Muscle of arm (tissue), 12 donors: Measurements from ENCODE around the gene CRACDL. TPM values are rescaled to one million over a fixed set of nuclear protein-coding genes. Genes with fewer than 3 reads are reported as not detected.
"Not testable (repeated sequence)": the region's sequence is repeated elsewhere in the genome, so short reads cannot be mapped to it uniquely, and the experiment has no call there.

ENCODE experiments used
- DNase-seq: peaks from one replicate; pipeline ENCODE4 v3.0.0-alpha.2; 2013
- polyA plus RNA-seq, 12 donors: library from polyadenylated mRNA; unstranded; fragments of 120-200 nt; gene quantifications; one replicate each; pipeline ENCODE4 v1.2.1, GENCODE V29; 2013; ENCODE audit not compliant: insufficient read length in 12 of 12

The CRACDL gene
- polyA plus RNA-seq, 12 donors = 0.92 to 9.8 (median 1.8) TPM; not detected in 1

DNA sequence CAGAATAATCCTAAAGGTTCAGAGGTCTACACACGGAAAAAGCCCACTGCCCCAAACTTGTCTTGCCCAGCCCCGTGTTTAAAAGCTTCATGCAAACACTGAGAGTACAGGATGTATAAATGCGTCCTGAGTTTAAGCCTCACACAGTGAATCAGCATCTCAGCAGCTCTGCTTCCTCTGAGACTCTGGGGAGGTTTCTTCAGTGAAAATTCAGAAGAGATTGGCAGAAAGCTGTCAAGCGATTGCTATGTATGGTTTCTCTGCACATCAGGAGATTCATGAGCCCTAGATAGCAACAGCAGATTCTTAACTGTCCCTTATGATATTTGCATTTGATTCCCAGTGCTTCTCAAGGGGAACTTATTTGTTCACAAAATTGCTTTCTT lies 27.1 kb downstream of the CRACDL start:
- no peak for DNase-seq

GRCh38 chr2:98907966-98908905 lies 27.8 kb downstream of the CRACDL start:
- DNase-seq = no peak

DNA sequence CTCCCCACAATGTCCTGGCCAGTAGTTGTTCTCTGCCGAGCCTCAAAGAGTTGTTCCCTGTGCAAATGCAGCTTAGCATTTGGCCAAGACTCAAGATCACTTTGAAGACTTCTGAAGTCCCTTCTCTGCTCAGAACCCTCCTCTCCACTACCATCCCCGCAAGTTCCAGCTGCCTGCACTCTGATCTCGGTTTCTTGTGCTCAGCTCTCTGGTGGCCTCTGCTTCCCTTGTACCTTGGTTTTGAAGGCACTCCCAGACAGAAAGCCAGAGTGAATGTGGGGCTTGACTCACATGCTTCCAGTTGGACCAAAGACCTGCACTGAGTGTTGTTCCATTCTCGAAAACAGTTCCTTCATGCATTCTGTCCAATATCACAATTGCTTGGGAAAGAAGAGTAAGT lies 28.6 kb downstream of the CRACDL start:
- DNase-seq = no peak

- DNase-seq = no peak
Measured at GRCh38 chr2:98903767-98904485, 32.1 kb downstream of the CRACDL start.

DNA sequence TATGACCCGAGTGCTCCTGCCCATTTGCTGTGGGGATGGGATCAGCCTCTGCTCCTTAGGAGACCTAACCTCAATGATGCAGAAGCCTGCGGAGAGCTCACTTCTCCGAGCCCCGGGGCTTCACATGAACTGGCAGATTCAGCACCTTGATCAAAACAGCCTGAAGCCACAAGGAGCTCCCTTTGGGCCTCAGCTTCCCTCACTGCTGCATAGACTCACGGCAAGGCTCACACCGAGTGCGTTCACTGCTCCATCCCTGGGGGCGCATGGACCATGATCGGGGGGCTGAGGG lies 33.0 kb downstream of the CRACDL start:
- DNase-seq = no peak

GRCh38 chr2:98902209-98903063 lies 33.6 kb downstream of the CRACDL start:
- no peak for DNase-seq

- no peak for DNase-seq
Measured at GRCh38 chr2:98901702-98902101, 34.3 kb downstream of the CRACDL start.

- no peak for DNase-seq
Measured at GRCh38 chr2:98901291-98901690, 34.7 kb downstream of the CRACDL start.

DNA sequence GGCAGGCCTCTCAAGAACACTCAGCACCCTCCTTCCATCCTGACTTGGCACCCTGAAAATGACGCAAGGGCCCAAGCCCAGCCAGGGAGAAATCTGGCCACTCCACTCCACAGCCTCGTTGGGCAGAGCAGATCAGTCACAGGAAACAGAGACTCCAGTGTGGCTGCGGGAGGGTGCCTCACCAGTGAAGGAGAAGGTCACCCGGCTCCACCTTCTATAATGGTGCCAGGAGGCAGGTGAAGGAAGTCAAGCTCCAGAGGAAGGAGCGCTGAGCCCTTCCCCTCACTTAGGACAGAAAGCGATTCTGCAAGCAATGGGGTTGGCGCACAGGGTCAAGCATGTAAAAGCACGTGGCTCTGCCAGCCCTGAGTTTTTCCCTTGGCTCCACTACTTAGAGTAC lies 35.3 kb downstream of the CRACDL start:
- DNase-seq = no peak

DNA sequence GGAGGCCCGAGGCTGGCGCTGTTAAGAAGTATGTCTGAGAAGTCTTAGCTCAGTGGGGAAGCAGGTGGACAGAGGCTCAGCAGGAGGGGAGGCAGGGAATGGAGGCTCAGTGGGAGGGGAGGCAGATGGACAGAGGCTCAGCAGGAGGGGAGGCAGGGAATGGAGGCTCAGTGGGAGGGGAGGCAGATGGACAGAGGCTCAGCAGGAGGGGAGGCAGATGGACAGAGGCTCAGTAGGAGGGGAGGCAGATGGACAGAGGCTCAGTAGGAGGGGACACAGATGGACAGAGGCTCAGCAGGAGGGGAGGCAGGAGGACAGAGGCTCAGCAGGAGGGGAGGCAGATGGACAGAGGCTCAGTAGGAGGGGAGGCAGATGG lies 36.3 kb downstream of the CRACDL start:
- not testable (repeated sequence) for DNase-seq

DNA sequence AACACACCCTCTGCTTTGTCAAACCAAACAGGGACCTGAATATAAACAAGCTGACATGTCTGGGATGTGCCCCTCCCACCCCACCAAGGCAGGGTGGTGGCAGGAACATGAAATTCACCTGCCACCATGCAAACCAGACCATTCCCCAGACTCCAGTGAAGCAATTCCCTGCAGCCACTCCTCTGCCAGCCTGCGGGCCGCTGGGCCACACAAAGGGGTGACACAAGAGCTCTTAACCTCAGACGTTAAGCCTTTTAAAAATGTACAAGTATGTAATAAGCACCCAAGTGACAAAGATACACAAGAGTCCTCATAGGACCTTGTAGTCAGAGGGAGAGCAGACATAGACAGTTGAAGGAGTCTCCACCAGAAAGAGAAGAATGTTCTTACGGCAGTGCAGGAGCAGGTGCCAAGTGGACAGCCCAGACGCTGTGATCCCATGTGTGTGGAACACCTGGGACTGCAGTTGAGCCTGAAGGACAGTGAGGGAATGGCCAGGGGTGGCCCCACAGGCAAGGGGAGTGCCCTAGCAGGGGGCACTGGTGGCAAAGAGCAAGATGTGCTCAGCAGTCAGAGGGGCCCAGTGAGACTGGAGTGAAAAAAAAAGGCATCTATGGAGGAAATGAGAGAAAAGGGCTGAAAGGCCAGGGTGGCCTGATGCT lies 36.9 kb downstream of the CRACDL start:
- DNase-seq = no peak

GRCh38 chr2:98898423-98898841 lies 37.6 kb downstream of the CRACDL start:
- no peak for DNase-seq

GRCh38 chr2:98897746-98898145 lies 38.3 kb downstream of the CRACDL start:
- DNase-seq = no peak

GRCh38 chr2:98896944-98897343 lies 39.1 kb downstream of the CRACDL start:
- no peak for DNase-seq

GRCh38 chr2:98896416-98896815 lies 39.6 kb downstream of the CRACDL start:
- DNase-seq = no peak

DNA sequence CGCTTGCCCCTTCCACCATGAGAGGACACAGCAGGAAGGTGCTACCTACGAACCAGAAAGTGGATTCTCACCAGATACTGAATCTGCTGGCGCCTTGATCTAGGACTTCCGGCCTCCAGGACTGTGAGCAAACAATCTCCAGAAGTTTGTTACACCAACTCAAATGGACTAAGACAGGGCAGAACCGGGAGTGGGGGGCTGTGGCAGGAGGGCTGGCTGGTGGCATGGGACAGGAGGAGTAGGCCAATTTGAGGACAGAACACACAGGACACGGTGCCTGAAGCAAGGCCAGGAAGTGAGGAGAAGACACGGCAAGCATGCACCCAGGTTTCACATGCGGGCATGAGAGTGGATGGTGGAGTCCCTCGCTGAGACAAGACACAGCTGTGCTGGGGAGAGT lies 40.1 kb downstream of the CRACDL start:
- no peak for DNase-seq

DNA sequence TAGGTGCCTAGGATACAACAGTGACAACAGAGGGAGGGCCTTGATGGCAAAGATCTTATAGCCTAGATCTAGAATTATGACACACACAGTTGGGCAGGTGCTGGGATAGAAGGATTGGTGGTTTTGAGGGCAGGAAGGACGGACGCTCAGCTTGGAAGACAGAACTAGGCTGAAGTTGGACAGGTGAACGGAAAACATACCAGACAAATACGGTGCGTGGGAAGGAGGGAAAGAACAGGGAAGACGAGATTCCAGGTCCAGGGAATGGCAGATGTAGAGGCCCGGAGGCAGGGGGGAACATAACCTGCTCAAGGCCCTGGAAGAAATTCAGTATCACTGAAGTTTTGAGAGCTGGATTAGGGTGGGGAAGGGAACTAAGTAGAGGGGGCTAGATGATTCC lies 40.8 kb downstream of the CRACDL start:
- no peak for DNase-seq

GRCh38 chr2:98894331-98895000 lies 41.6 kb downstream of the CRACDL start:
- DNase-seq = no peak

DNA sequence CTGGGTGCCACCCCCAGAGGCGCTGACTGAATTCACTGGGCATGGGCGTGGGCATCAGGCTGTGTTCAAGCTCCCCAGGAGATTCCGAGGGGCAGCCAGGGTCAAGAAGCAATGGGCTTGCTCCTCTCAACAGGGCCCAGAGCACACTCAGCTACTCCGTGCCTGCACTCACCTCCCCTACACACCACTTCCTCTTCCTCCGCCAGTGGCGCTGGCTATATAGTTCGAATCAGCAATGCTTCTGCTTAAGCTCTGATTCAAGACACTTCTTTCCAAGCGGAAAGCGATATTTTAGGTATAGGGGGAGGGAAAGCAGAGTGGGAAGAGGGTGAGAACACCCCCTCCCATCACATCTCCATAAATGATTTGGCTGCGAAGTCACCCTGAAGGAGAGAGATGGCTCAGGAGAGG lies 42.1 kb downstream of the CRACDL start:
- DNase-seq = no peak

GRCh38 chr2:98892871-98893270 lies 43.2 kb downstream of the CRACDL start:
- no peak for DNase-seq

- DNase-seq = no peak
Measured at GRCh38 chr2:98891591-98891990, 44.4 kb downstream of the CRACDL start.
